SK-N-SH (cell line): Measurements from ENCODE around the gene ABCG4. TPM values are rescaled to one million over a fixed set of nuclear protein-coding genes. Genes with fewer than 3 reads are reported as not detected.

Source experiments
- CTCF ChIA-PET: fragments of 300-600, 350-600 bp; formaldehyde crosslinking; extraction: SDS; loops from one replicate; lab custom pipeline; 2021; lab: Yijun Ruan, JAX
- POLR2A ChIA-PET: fragments of 350-600 bp; sonication (Branson Sonifier 250); formaldehyde crosslinking; extraction: SDS; loops from one replicate; lab custom pipeline; 2020; ENCODE audit warnings: antibody characterized with exemption, inconsistent platforms; lab: Yijun Ruan, JAX
- DNase-seq: peaks from one replicate; pipeline ENCODE4 v3.0.0; 2012
- H2AFZ ChIP-seq: fragments of 200-600 bp; sonication (generic); 2 replicates; pipeline ENCODE4 v1.8.1; 2016; ENCODE audit warnings: antibody characterized with exemption, mild to moderate bottlenecking, low read depth
- H3F3A ChIP-seq: fragments of 200-600 bp; sonication (generic); replicated peaks from 2 replicates; pipeline ENCODE3; 2016; ENCODE audit warnings: antibody characterized with exemption, mild to moderate bottlenecking; ENCODE audit not compliant: insufficient read depth
- H3K27ac ChIP-seq, 2 experiments: fragments of 200-500 bp in 1 of 2; fragments of 200-600 bp in 1 of 2; sonication (Bioruptor generic) in 1 of 2; sonication (generic), shearing (Covaris generic) in 1 of 2; 2 replicates each; pipeline versions ENCODE4 v1.5.1 to v1.6.1; 2014 to 2016; ENCODE audit warnings: low read depth in 2 of 2, inconsistent platforms in 1 of 2, low read length in 1 of 2, mild to moderate bottlenecking in 1 of 2, mixed read lengths in 1 of 2
- H3K27me3 ChIP-seq: fragments of 200-600 bp; sonication (generic), shearing (Covaris generic); 2 replicates; pipeline ENCODE4 v1.6.1; 2016; ENCODE audit warnings: mixed run types; ENCODE audit not compliant: insufficient read depth
- H3K36me3 ChIP-seq, 2 experiments: fragments of 200-500 bp in 1 of 2; fragments of 200-600 bp in 1 of 2; sonication (Bioruptor generic) in 1 of 2; sonication (generic) in 1 of 2; replicated peaks in 1 of 2; 2 replicates each; pipeline versions ENCODE3 to v1.5.1; 2014 to 2016; ENCODE audit warnings: low read length in 1 of 2, mild to moderate bottlenecking in 1 of 2; ENCODE audit not compliant: insufficient read depth in 2 of 2, control insufficient read depth in 1 of 2
- H3K4me1 ChIP-seq, 2 experiments: fragments of 200-500 bp in 1 of 2; fragments of 200-600 bp in 1 of 2; sonication (Bioruptor generic) in 1 of 2; sonication (generic), shearing (Covaris generic) in 1 of 2; 2 replicates each; pipeline versions ENCODE4 v1.5.1 to v1.6.1; 2014 to 2016; ENCODE audit warnings: low read depth in 1 of 2, low read length in 1 of 2, mixed run types in 1 of 2; ENCODE audit not compliant: insufficient read depth in 2 of 2, control insufficient read depth in 1 of 2
- H3K4me2 ChIP-seq: fragments of 200-600 bp; sonication (generic), shearing (Covaris generic); 2 replicates; pipeline ENCODE4 v1.6.1; 2017; ENCODE audit warnings: mixed run types
- H3K4me3 ChIP-seq, 2 experiments: fragments of 200-500 bp in 1 of 2; fragments of 200-600 bp in 1 of 2; sonication (Bioruptor generic) in 1 of 2; sonication (generic), shearing (Covaris generic) in 1 of 2; 2 replicates each; pipeline versions ENCODE4 v1.5.1 to v1.8.1; 2014 to 2016; ENCODE audit warnings: low read depth in 2 of 2, inconsistent platforms in 1 of 2, low read length in 1 of 2, mild to moderate bottlenecking in 1 of 2, mixed read lengths in 1 of 2, moderate library complexity in 1 of 2
- H3K79me2 ChIP-seq: fragments of 200-600 bp; sonication (generic); 2 replicates; pipeline ENCODE4 v1.8.1; 2017; ENCODE audit warnings: mild to moderate bottlenecking; ENCODE audit not compliant: insufficient read depth
- H3K9ac ChIP-seq: fragments of 200-600 bp; sonication (generic); 2 replicates; pipeline ENCODE4 v1.6.1; 2017; ENCODE audit warnings: mixed run types
- H3K9me2 ChIP-seq: fragments of 200-600 bp; sonication (generic); 2 replicates; pipeline ENCODE4 v1.6.1; 2017; ENCODE audit warnings: mixed run types
- H3K9me3 ChIP-seq: fragments of 200-600 bp; sonication (generic); 2 replicates; pipeline ENCODE4 v1.6.1; 2017; ENCODE audit warnings: mixed run types, mild to moderate bottlenecking, moderate library complexity
- H4K20me1 ChIP-seq: fragments of 200-600 bp; sonication (generic); 2 replicates; pipeline ENCODE4 v1.6.1; 2017; ENCODE audit warnings: mild to moderate bottlenecking, mixed run types; ENCODE audit not compliant: insufficient read depth
- CTCF ChIP-seq: fragments of 200-600 bp; sonication (generic); IDR thresholded peaks from 2 replicates; pipeline ENCODE4 v1.6.1; 2017; ENCODE audit warnings: antibody characterized with exemption, mild to moderate bottlenecking, moderate library complexity
- ELF1 ChIP-seq: IDR thresholded peaks from 2 replicates; pipeline ENCODE4 v1.4.0; 2012
- GABPA ChIP-seq: IDR thresholded peaks from 2 replicates; pipeline ENCODE4 v1.4.0; 2012; ENCODE audit warnings: low read depth, mild to moderate bottlenecking
- GATA2 ChIP-seq: sonication (generic); formaldehyde crosslinking; IDR thresholded peaks from 2 replicates; pipeline ENCODE4 v1.5.0; 2020; ENCODE audit warnings: mild to moderate bottlenecking, missing genetic modification reagents
- IRF3 ChIP-seq: fragments of 150-350 bp; IDR thresholded peaks from 2 replicates; pipeline ENCODE4 v1.6.1; 2016; ENCODE audit warnings: mild to moderate bottlenecking, low read depth, low read length
- JUND ChIP-seq: IDR thresholded peaks from 2 replicates; pipeline ENCODE4 v1.4.0; 2012
- REST ChIP-seq: IDR thresholded peaks from 2 replicates; pipeline ENCODE4 v1.6.1; 2012; ENCODE audit warnings: mild to moderate bottlenecking, low read depth, low read length, moderate library complexity
- SMC3 ChIP-seq: IDR thresholded peaks from 2 replicates; pipeline ENCODE4 v1.6.1; 2012; ENCODE audit warnings: low read depth, low read length, improper control_type of control experiment
- TEAD4 ChIP-seq: IDR thresholded peaks from 2 replicates; pipeline ENCODE4 v1.4.0; 2012; ENCODE audit warnings: mild to moderate bottlenecking, borderline replicate concordance; ENCODE audit not compliant: insufficient read depth
- USF1 ChIP-seq: IDR thresholded peaks from 2 replicates; pipeline ENCODE4 v1.4.0; 2012; ENCODE audit warnings: low read depth, borderline replicate concordance
- USF2 ChIP-seq: fragments of 150-350 bp; IDR thresholded peaks from 2 replicates; pipeline ENCODE4 v1.6.1; 2017; ENCODE audit warnings: antibody characterized with exemption, low read length, low read depth, borderline replicate concordance
- YY1 ChIP-seq: IDR thresholded peaks from 2 replicates; pipeline ENCODE4 v1.4.0; 2012; ENCODE audit warnings: low read depth, mild to moderate bottlenecking
- WGBS: methylation state at CpG from one replicate; pipeline ENCODE4 v1.1.6; 2017; ENCODE audit warnings: low lambda C conversion rate; 5-methylcytosine and 5-hydroxymethylcytosine counted together
- polyA plus RNA-seq, 3 experiments: library from polyadenylated mRNA; depleted of rRNA; stranded (reverse); fragments of >200 nt; gene quantifications; 2 replicates each; pipeline ENCODE4 v1.2.3, GENCODE V29; 2012

The ABCG4 gene
- polyA plus RNA-seq, 1 of the 3 experiments (the other 2 are of a cell fraction), result 0.72 TPM

- TF ChIP-seq REST (no peak), ELF1 (no peak), USF2 (no peak), YY1 (no peak), TEAD4 (no peak), GABPA (no peak)
Measured at GRCh38 chr11:119158467-119158866, 9.6 kb downstream of the ABCG4 start (continued).

GRCh38 chr11:119160151-119160550 is 11.3 kb downstream of the ABCG4 start:
- Histone ChIP-seq H3K4me3 (no peak overlapping the region), H2AFZ (no peak overlapping the region), H3K4me2 (no peak overlapping the region), H3K27ac (no peak overlapping the region), H3F3A (no peaks in the 10 kb centered on the region), H3K36me3 (no peaks in the 10 kb centered on the region), H3K9me3 (no peaks in the 10 kb centered on the region), H4K20me1 (no peaks in the 10 kb centered on the region), H3K4me1 (peaks cover 0 to 7% of the 10 kb centered on the region in 2 experiments; a peak in 1 of 4 replicates), H3K79me2 (no peaks in the 10 kb centered on the region), H3K9me2 (no peaks in the 10 kb centered on the region), H3K27me3 (no peaks in the 10 kb centered on the region), H3K9ac (no peak overlapping the region)
- WGBS, result 100% methylated on average over 2 of the region's 9 CpGs
- CTCF ChIA-PET, result interaction anchor here (0.7 to 1.7 kb wide), 7 partner anchors 9 to 196 kb away, joined by 3 to 9 read pairs (median 4); partner anchors contain the start of genes ABCG4 and NLRX1
- POLR2A ChIA-PET, result interaction anchor here (0.9 kb wide), 1 partner anchor 9 kb away, joined by 3 read pairs; the partner anchor contains the start of gene NLRX1
- DNase-seq, result no peak
- no peak for TF ChIP-seq IRF3
- no peak for TF ChIP-seq CTCF
- TF ChIP-seq JUND, result no peak
- no peak for TF ChIP-seq USF1
- no peak for TF ChIP-seq SMC3
- TF ChIP-seq GATA2 (CRISPR knock-in tag), result no peak
- TF ChIP-seq, all 33 proteins: peak for 0
